B cell (primary cell): ENCODE measurements around the gene PTCD2. TPM values are rescaled to one million over a fixed set of nuclear protein-coding genes. Genes with fewer than 3 reads are reported as not detected.

Experiments used
- ATAC-seq: fragments of 200-7000 bp; cut with Tn5 transposase; one replicate; pipeline ENCODE4 v1.10.0; 2021; ENCODE audit warnings: low read depth, mild to moderate bottlenecking, moderate number of reproducible peaks, moderate library complexity
- CTCF ChIA-PET: fragments of 350-600 bp; sonication (Branson Sonifier 250); formaldehyde crosslinking; loops from one replicate; lab custom pipeline; 2021; ENCODE audit warnings: antibody characterized with exemption, inconsistent platforms; lab: Charles Lee
- POLR2A ChIA-PET: fragments of 350-600 bp; sonication (Branson Sonifier 250); formaldehyde crosslinking; loops from one replicate; lab custom pipeline; 2021; ENCODE audit warnings: antibody characterized with exemption; lab: Charles Lee
- DNase-seq: peaks from one replicate; pipeline ENCODE4 v3.0.0; 2013
- H2AFZ ChIP-seq: 2 replicates; pipeline ENCODE4 v1.6.1; 2012; ENCODE audit warnings: mild to moderate bottlenecking, low read depth, low read length; ENCODE audit not compliant: insufficient read depth, poor library complexity, severe bottlenecking
- H3K27ac ChIP-seq, 2 donors: 1 replicate in 1 of 2; 2 replicates in 1 of 2; pipeline ENCODE4 v1.5.1; 2012 to 2013; ENCODE audit warnings: low read length in 2 of 2, mild to moderate bottlenecking in 2 of 2, moderate library complexity in 1 of 2
- H3K27me3 ChIP-seq, 4 experiments: fragments of 200-600 bp in 1 of 4; sonication (generic) in 1 of 4; replicated peaks in 1 of 4; 1 replicate in 2 of 4; 2 replicates in 2 of 4; pipeline versions ENCODE4 v1.6.1 to v1.7.0; 2013 to 2016; ENCODE audit warnings: low read length in 3 of 4, mild to moderate bottlenecking in 2 of 4, mixed read lengths in 1 of 4, moderate library complexity in 1 of 4; ENCODE audit not compliant: insufficient read depth in 4 of 4, control insufficient read depth in 3 of 4; ENCODE audit errors: control extremely low read depth in 1 of 4
- H3K36me3 ChIP-seq, 2 experiments: replicated peaks in 1 of 2; 1 replicate in 1 of 2; 2 replicates in 1 of 2; pipeline versions ENCODE4 v1.6.1 to v1.7.1; 2013; ENCODE audit warnings: low read length in 1 of 2; ENCODE audit not compliant: insufficient read depth in 2 of 2, control insufficient read depth in 1 of 2; ENCODE audit errors: control extremely low read depth in 1 of 2, extremely low read depth in 1 of 2
- H3K4me1 ChIP-seq, 2 donors: fragments of 200-600 bp in 1 of 2; sonication (generic) in 1 of 2; 1 replicate in 1 of 2; 2 replicates in 1 of 2; pipeline versions ENCODE4 v1.5.1 to v1.6.1; 2013 to 2017; ENCODE audit warnings: low read length in 2 of 2; ENCODE audit not compliant: control insufficient read depth in 2 of 2, insufficient read depth in 2 of 2
- H3K4me2 ChIP-seq: replicated peaks from 2 replicates; pipeline ENCODE3; 2012; ENCODE audit warnings: mild to moderate bottlenecking, low read depth, low read length; ENCODE audit not compliant: poor library complexity, severe bottlenecking
- H3K4me3 ChIP-seq, 5 experiments: fragments of 200-600 bp in 1 of 5; sonication (generic) in 1 of 5; 1 replicate in 3 of 5; 2 replicates in 2 of 5; pipeline versions ENCODE4 v1.5.1 to v1.7.0; 2011 to 2016; ENCODE audit warnings: low read length in 4 of 5, mild to moderate bottlenecking in 4 of 5, low read depth in 2 of 5, control low read depth in 1 of 5, moderate library complexity in 1 of 5; ENCODE audit not compliant: insufficient read depth in 1 of 5; ENCODE audit errors: control extremely low read depth in 1 of 5, extremely low read depth in 1 of 5
- H3K79me2 ChIP-seq: fragments of 200-600 bp; sonication (generic); one replicate; pipeline ENCODE4 v1.6.0; 2016; ENCODE audit warnings: low read length; ENCODE audit not compliant: control insufficient read depth, insufficient read depth
- H3K9ac ChIP-seq: fragments of 200-600 bp; sonication (generic); 2 replicates; pipeline ENCODE4 v1.6.1; 2017; ENCODE audit warnings: mild to moderate bottlenecking, low read length, moderate library complexity
- H3K9me3 ChIP-seq, 3 donors: one replicate each; pipeline versions ENCODE4 v1.6.1 to v1.7.1; 2013; ENCODE audit warnings: low read length in 2 of 3; ENCODE audit not compliant: control insufficient read depth in 2 of 3, insufficient read depth in 1 of 3; ENCODE audit errors: control extremely low read depth in 1 of 3
- H4K20me1 ChIP-seq: 2 replicates; pipeline ENCODE4 v1.6.0; 2012; ENCODE audit warnings: mild to moderate bottlenecking, low read length; ENCODE audit not compliant: insufficient read depth, control insufficient read depth, poor library complexity, severe bottlenecking
- H3K27ac Mint-ChIP-seq: one replicate; pipeline ENCODE4 v1.8.0; 2021; ENCODE audit warnings: mixed read lengths
- H3K27me3 Mint-ChIP-seq: one replicate; pipeline ENCODE4 v1.8.0; 2021; ENCODE audit warnings: mixed read lengths
- H3K4me1 Mint-ChIP-seq: one replicate; pipeline ENCODE4 v1.8.0; 2021; ENCODE audit warnings: mixed read lengths
- H3K4me3 Mint-ChIP-seq: one replicate; pipeline ENCODE4 v1.8.0; 2021; ENCODE audit warnings: mixed read lengths
- H3K9me3 Mint-ChIP-seq: one replicate; pipeline ENCODE4 v1.8.0; 2022; ENCODE audit warnings: mixed read lengths; ENCODE audit not compliant: insufficient read depth
- CTCF ChIP-seq: fragments of 200-600 bp; IDR thresholded peaks from one replicate; pipeline ENCODE4 v1.8.0; 2022; ENCODE audit warnings: antibody characterized with exemption, mild to moderate bottlenecking
- EZH2 ChIP-seq: IDR thresholded peaks from 2 replicates; pipeline ENCODE4 v1.6.1; 2012; ENCODE audit warnings: borderline replicate concordance, low read depth, mild to moderate bottlenecking, moderate library complexity, low read length; ENCODE audit not compliant: insufficient read depth, poor library complexity, severe bottlenecking
- WGBS: methylation state at CpG from one replicate; pipeline ENCODE4 v1.1.5; 2013; ENCODE audit warnings: missing lambda C conversion rate; ENCODE audit not compliant: insufficient coverage; 5-methylcytosine and 5-hydroxymethylcytosine counted together
- intact Hi-C: fragments of 100-400 bp; cut with micrococcal nuclease; formaldehyde crosslinking; loops from one replicate; pipeline ENCODE4 v1.10.0; 2022
- polyA plus RNA-seq: library from polyadenylated mRNA; depleted of rRNA; stranded (reverse); fragments of >200 nt; gene quantifications from 2 replicates; pipeline ENCODE4 v1.2.3, GENCODE V29; 2012
- total RNA-seq, 2 donors: library from RNA; stranded (reverse); fragments of 120-200 nt in 1 of 2; gene quantifications; 1 replicate in 1 of 2; 2 replicates in 1 of 2; pipeline versions ENCODE4 v1.2.3 to v1.2.4, GENCODE V29; 2013 to 2022

Gene PTCD2
- total and polyA plus RNA-seq, 2 donors (not counting 1 experiment from before 2014, with no cell fraction given) = 3.7 to 10.5 TPM

- Histone ChIP-seq H3K27ac (no peak overlapping the region), H3K79me2 (peaks cover 4% of the 10 kb centered on the region), H3K36me3 (peaks cover 4 to 32% of the 10 kb centered on the region in 2 experiments), H3K9ac (no peak overlapping the region), H4K20me1 (no peaks in the 10 kb centered on the region), H3K4me3 (no peak overlapping the region), H3K9me3 (no peaks in the 10 kb centered on the region), H3K27me3 (no peaks in the 10 kb centered on the region), H3K4me2 (no peak overlapping the region), H2AFZ (no peak overlapping the region), H3K4me1 (peaks cover 0 to under 1% of the 10 kb centered on the region in 2 donors)
- Mint-ChIP-seq H3K27ac (no peak overlapping the region), H3K9me3 (no peaks in the 10 kb centered on the region), H3K4me3 (no peak overlapping the region), H3K27me3 (no peaks in the 10 kb centered on the region), H3K4me1 (peaks cover 2% of the 10 kb centered on the region)
- CTCF ChIA-PET = interaction anchor here (1.1 kb wide), 1 partner anchor 16 kb away, joined by 3 read pairs; no protein-coding TSS in a partner anchor
- WGBS = 100% methylated on average over 1 of the region's 2 CpGs
- DNase-seq (no peak), ATAC-seq (no peak)
- no peak for TF ChIP-seq CTCF
- no peak for TF ChIP-seq EZH2
- POLR2A ChIA-PET = no interaction called here
- intact Hi-C loops = no loop called here
These were observed 6.1 kb downstream of the PTCD2 start for GRCh38 chr5:72326306-72326649.

GRCh38 chr5:72328172-72328571, 8.0 kb downstream of the PTCD2 start:
- no peak for ATAC-seq

More at GRCh38 chr5:72328172-72328571, 8.0 kb downstream of the PTCD2 start:
- no peak overlapping the region for H3K4me3 Mint-ChIP-seq
- no peaks in the 10 kb centered on the region for H3K9me3 Mint-ChIP-seq
- H3K9me3 ChIP-seq = no peaks in the 10 kb centered on the region
- intact Hi-C loops = no loop called here
- H3K79me2 ChIP-seq = peaks cover 4% of the 10 kb centered on the region
- no peak overlapping the region for H3K4me3 ChIP-seq
- no peak overlapping the region for H3K27ac Mint-ChIP-seq
- H3K27me3 ChIP-seq = no peaks in the 10 kb centered on the region
- no peak overlapping the region for H3K27ac ChIP-seq
- POLR2A ChIA-PET = no interaction called here
- H3K4me1 Mint-ChIP-seq = no peaks in the 10 kb centered on the region
- H3K27me3 Mint-ChIP-seq = no peaks in the 10 kb centered on the region
- H3K4me1 ChIP-seq = no peaks in the 10 kb centered on the region
- CTCF ChIA-PET = no interaction called here
- H3K4me2 ChIP-seq = no peak overlapping the region
- no peak for DNase-seq
- no peak overlapping the region for H2AFZ ChIP-seq
- H4K20me1 ChIP-seq = no peaks in the 10 kb centered on the region
- TF ChIP-seq EZH2 (no peak), CTCF (no peak)
- no peak overlapping the region for H3K9ac ChIP-seq
- peaks cover 4 to 32% of the 10 kb centered on the region in 2 experiments for H3K36me3 ChIP-seq
